OCI-LY3 (cell line): ENCODE data around the gene PDZRN3.

ENCODE experiments used
- CTCF ChIP-seq: fragments of 200-600, 300-600 bp; sonication (generic); IDR thresholded peaks from 2 replicates; pipeline ENCODE4 v1.5.1; 2014; ENCODE audit warnings: antibody characterized with exemption, low read length, low read depth
- EZH2phosphoT487 ChIP-seq: fragments of 200-600 bp; shearing (Covaris generic); IDR thresholded peaks from 2 replicates; pipeline ENCODE4 v1.6.1; 2018; ENCODE audit warnings: antibody characterized with exemption, mixed run types, low read depth

GRCh38 chr3:73525591-73525990, 99.2 kb downstream of the PDZRN3 start:
- TF ChIP-seq CTCF = no peak
- no peak for TF ChIP-seq EZH2phosphoT487
